Osteocyte (in vitro differentiated cells): ENCODE measurements around the gene RAD51B. TPM values are rescaled to one million over a fixed set of nuclear protein-coding genes. Genes with fewer than 3 reads are reported as not detected.

Source experiments
- DNase-seq: peaks from one replicate; pipeline ENCODE4 v3.0.0; 2021; ENCODE audit warnings: mixed read lengths; ENCODE audit not compliant: unreplicated experiment; ENCODE audit errors: extremely low spot score
- H3K27ac Mint-ChIP-seq: one replicate; pipeline ENCODE4 v1.8.0; 2021; ENCODE audit warnings: mild to moderate bottlenecking, mixed read lengths; ENCODE audit not compliant: unreplicated experiment
- H3K27me3 Mint-ChIP-seq: one replicate; pipeline ENCODE4 v1.8.0; 2021; ENCODE audit warnings: mixed read lengths; ENCODE audit not compliant: unreplicated experiment
- H3K36me3 Mint-ChIP-seq: one replicate; pipeline ENCODE4 v1.8.0; 2021; ENCODE audit warnings: mixed read lengths; ENCODE audit not compliant: unreplicated experiment
- H3K4me1 Mint-ChIP-seq: one replicate; pipeline ENCODE4 v1.8.0; 2021; ENCODE audit warnings: mixed read lengths; ENCODE audit not compliant: unreplicated experiment
- H3K4me3 Mint-ChIP-seq: one replicate; pipeline ENCODE4 v1.8.0; 2021; ENCODE audit warnings: mild to moderate bottlenecking, moderate library complexity, mixed read lengths; ENCODE audit not compliant: unreplicated experiment
- H3K9me3 Mint-ChIP-seq: one replicate; pipeline ENCODE4 v1.8.0; 2021; ENCODE audit warnings: mixed read lengths; ENCODE audit not compliant: unreplicated experiment
- total RNA-seq: library from RNA; stranded (reverse); gene quantifications from 2 replicates; pipeline ENCODE4 v1.2.1, GENCODE V29; 2021
- TF ChIP-seq, protein P1 (sequence below): fragments of 200-600 bp; sonication (generic); IDR thresholded peaks from 2 replicates; pipeline ENCODE4 v1.5.0; 2021; ENCODE audit warnings: antibody characterized with exemption, mild to moderate bottlenecking, moderate library complexity

Gene RAD51B
- total RNA-seq, 1 donor from 2014 or later: 12.7 TPM

DNA sequence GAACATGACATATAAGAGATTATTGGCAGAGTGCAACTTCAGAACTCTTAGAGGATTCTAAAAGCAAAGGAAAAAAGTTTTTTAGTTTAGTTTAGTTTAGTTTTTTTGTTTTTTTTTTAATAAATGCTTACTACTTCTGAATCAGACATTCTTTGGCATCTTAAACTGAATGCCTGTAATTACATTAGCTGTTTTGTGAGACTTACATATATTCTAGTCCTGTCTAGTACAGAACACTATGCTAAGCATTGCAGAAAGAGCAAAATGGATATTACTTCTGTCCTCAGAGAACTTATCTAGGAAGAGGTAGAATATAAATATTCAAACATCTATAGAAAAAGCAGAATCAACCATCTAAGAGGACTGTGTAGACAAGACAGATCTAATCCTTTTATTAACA is 133.2 kb downstream of the RAD51B start:
- no peak for DNase-seq
- H3K4me1 Mint-ChIP-seq: peaks cover 4% of the 10 kb centered on the region

DNA sequence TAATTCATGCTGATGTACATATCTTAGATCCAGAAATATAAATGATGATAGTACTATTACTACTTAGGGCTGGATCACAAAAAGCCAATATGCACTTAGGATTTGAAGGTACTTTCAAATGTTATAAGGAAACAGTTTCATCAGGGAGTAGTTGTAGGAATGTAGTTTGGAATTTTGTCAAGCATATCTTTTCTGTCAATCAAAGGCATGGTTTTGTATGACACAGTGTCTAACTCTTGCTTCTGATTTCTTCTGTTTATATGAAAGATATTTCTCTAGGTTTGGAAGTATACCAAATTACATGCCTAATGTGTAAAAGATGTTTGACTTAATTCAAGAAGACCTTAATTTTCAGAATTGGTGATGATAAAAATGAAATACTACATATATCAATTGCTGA is 135.7 kb downstream of the RAD51B start:
- no peak for DNase-seq
- no peaks in the 10 kb centered on the region for H3K27me3 Mint-ChIP-seq
- H3K36me3 Mint-ChIP-seq: no peaks in the 10 kb centered on the region
- H3K4me3 Mint-ChIP-seq: no peak overlapping the region
- no peak overlapping the region for H3K27ac Mint-ChIP-seq
- peaks cover 4% of the 10 kb centered on the region for H3K4me1 Mint-ChIP-seq
- peaks cover under 1% of the 10 kb centered on the region for H3K9me3 Mint-ChIP-seq
- TF ChIP-seq, protein P1, sequence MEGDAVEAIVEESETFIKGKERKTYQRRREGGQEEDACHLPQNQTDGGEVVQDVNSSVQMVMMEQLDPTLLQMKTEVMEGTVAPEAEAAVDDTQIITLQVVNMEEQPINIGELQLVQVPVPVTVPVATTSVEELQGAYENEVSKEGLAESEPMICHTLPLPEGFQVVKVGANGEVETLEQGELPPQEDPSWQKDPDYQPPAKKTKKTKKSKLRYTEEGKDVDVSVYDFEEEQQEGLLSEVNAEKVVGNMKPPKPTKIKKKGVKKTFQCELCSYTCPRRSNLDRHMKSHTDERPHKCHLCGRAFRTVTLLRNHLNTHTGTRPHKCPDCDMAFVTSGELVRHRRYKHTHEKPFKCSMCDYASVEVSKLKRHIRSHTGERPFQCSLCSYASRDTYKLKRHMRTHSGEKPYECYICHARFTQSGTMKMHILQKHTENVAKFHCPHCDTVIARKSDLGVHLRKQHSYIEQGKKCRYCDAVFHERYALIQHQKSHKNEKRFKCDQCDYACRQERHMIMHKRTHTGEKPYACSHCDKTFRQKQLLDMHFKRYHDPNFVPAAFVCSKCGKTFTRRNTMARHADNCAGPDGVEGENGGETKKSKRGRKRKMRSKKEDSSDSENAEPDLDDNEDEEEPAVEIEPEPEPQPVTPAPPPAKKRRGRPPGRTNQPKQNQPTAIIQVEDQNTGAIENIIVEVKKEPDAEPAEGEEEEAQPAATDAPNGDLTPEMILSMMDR: no peak

More for the DNA sequence above, 133.2 kb downstream of the RAD51B start:
- TF ChIP-seq, protein P1: no peak
- H3K27me3 Mint-ChIP-seq: no peaks in the 10 kb centered on the region
- peaks cover 7% of the 10 kb centered on the region for H3K36me3 Mint-ChIP-seq
- H3K9me3 Mint-ChIP-seq: peaks cover 13% of the 10 kb centered on the region
- no peak overlapping the region for H3K4me3 Mint-ChIP-seq
- no peak overlapping the region for H3K27ac Mint-ChIP-seq

- Mint-ChIP-seq H3K27ac (no peak overlapping the region), H3K4me1 (no peaks in the 10 kb centered on the region), H3K36me3 (no peaks in the 10 kb centered on the region), H3K9me3 (no peaks in the 10 kb centered on the region), H3K4me3 (no peak overlapping the region), H3K27me3 (no peaks in the 10 kb centered on the region)
- TF ChIP-seq, protein P1: no peak
- DNase-seq: no peak
These were observed 138.4 kb downstream of the RAD51B start for GRCh38 chr14:67957946-67958345.

DNA sequence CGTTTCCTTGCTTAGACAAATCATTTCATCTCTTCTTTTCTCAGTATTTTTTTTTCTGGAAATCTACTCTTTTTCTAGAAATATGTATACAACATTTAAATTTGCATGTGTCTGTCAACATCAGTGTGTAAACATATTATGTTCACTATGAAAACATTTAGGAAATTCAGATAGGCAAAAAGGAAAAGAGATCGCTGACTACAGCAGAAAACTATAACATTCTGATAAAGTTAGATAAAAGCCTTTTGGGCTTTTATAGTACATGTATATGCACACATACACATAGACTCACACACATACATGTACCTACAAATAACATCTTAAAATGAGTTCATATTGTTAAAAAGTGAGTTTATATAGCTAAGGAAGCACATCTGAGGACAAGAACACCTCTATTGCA is 142.1 kb downstream of the RAD51B start:
- no peak overlapping the region for H3K27ac Mint-ChIP-seq
- H3K9me3 Mint-ChIP-seq: no peaks in the 10 kb centered on the region
- TF ChIP-seq, protein P1: no peak
- no peak for DNase-seq
- no peaks in the 10 kb centered on the region for H3K27me3 Mint-ChIP-seq
- no peaks in the 10 kb centered on the region for H3K36me3 Mint-ChIP-seq
- no peak overlapping the region for H3K4me3 Mint-ChIP-seq
- H3K4me1 Mint-ChIP-seq: peaks cover 16% of the 10 kb centered on the region

DNA sequence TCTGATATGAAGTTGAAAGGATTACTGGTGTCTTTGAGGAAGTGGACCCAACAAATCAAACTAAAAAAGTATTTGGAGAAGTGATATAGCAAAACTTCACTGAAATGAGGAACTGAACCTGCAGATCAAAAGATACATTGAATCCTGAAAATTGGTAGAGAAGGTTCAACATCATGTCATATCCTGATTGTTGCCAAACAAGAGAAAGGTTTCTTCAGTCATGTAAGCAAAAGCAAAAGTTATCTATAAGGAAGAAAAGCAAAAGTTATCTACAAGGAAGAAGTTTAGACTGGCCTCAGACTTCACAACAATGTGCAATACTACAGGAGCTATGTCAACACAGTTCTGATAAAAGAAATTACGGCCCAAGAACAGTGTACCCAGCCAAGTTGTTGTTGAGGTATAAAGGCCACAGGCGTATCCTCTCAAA is 142.7 kb downstream of the RAD51B start:
- Mint-ChIP-seq H3K27me3 (no peaks in the 10 kb centered on the region), H3K27ac (no peak overlapping the region), H3K4me3 (no peak overlapping the region), H3K36me3 (no peaks in the 10 kb centered on the region), H3K4me1 (peaks cover 16% of the 10 kb centered on the region), H3K9me3 (no peaks in the 10 kb centered on the region)
- TF ChIP-seq, protein P1: no peak
- no peak for DNase-seq
